AG09309 (cell line): ENCODE results near the gene KDM7A.

Experiments
- DNase-seq: peaks from one replicate; pipeline ENCODE4 v3.0.0-alpha.2; 2010; ENCODE audit warnings: low read depth
- H3K4me3 ChIP-seq: 2 replicates; pipeline ENCODE4 v1.5.1; 2011; ENCODE audit warnings: mild to moderate bottlenecking, low read depth, low read length, moderate library complexity; ENCODE audit not compliant: control insufficient read depth
- TF ChIP-seq, protein P1 (sequence below): IDR thresholded peaks from 2 replicates; pipeline ENCODE4 v1.5.1; 2011; ENCODE audit warnings: mild to moderate bottlenecking, low read depth, low read length, inconsistent platforms; ENCODE audit not compliant: insufficient read depth, control insufficient read depth; ENCODE audit errors: missing control alignments

KDM7A gene

GRCh38 chr7:140218656-140219055 is 41.9 kb upstream of the KDM7A start:
- DNase-seq = no peak
- TF ChIP-seq, protein P1, sequence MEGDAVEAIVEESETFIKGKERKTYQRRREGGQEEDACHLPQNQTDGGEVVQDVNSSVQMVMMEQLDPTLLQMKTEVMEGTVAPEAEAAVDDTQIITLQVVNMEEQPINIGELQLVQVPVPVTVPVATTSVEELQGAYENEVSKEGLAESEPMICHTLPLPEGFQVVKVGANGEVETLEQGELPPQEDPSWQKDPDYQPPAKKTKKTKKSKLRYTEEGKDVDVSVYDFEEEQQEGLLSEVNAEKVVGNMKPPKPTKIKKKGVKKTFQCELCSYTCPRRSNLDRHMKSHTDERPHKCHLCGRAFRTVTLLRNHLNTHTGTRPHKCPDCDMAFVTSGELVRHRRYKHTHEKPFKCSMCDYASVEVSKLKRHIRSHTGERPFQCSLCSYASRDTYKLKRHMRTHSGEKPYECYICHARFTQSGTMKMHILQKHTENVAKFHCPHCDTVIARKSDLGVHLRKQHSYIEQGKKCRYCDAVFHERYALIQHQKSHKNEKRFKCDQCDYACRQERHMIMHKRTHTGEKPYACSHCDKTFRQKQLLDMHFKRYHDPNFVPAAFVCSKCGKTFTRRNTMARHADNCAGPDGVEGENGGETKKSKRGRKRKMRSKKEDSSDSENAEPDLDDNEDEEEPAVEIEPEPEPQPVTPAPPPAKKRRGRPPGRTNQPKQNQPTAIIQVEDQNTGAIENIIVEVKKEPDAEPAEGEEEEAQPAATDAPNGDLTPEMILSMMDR = no peak
- H3K4me3 ChIP-seq = no peak overlapping the region

GRCh38 chr7:140217750-140218501 is 41.1 kb upstream of the KDM7A start:
- H3K4me3 ChIP-seq = no peak overlapping the region
- TF ChIP-seq, protein P1 = no peak
- no peak for DNase-seq

GRCh38 chr7:140215281-140215680 is 38.5 kb upstream of the KDM7A start:
- no peak overlapping the region for H3K4me3 ChIP-seq
- DNase-seq = no peak
- TF ChIP-seq, protein P1 = no peak

DNA sequence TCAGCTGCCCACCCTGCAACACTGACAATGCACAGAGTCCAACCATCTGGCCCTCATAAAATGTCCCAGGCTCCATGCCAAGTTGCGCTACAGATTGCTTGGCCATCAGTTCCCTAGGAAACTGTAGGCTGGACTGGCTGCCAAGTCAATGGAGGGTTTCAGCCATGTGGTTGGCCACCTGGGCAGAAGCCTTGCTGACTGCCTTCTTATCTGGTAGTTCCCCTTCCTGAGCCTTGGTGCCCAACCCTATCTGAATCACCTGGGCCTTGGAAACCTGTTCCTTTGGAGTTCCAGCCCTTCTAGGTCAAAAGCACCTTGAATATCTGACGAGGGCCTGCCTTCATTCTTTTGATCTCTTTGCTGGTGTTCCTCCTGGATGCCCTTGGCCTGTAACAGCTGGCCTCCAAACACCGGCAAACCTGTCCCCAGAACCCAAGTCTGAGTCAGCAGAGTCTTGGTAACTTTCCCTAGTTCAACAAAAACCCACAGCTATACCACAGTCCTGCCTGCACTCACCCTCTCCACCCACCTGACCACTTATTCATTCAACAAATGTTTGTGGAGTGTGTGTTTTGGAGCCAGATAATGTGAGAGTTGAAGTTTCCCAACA is 37.4 kb upstream of the KDM7A start:
- TF ChIP-seq, protein P1 = no peak
- no peak for DNase-seq

DNA sequence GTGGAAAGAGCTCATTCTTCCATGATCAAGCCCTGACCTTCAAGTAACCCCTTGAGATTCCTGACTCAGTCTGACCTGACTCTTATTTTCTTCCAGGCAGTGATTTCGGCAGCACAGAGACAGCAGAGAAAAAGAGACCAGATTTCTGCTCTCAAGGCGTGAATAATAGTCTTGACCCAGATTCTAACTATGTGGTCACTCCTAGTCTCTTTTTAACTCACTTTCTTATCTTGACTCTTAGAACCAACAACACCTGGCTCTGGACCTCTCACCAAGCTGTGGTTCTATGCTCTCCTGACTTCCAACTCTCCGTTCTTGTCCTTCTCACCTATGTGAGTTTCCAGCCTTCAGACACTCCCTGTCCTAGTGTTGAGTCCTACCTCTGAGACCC is 36.9 kb upstream of the KDM7A start:
- TF ChIP-seq, protein P1 = no peak
- DNase-seq = no peak
- no peak overlapping the region for H3K4me3 ChIP-seq

More for the DNA sequence above, 37.4 kb upstream of the KDM7A start:
- H3K4me3 ChIP-seq = no peak overlapping the region

- no peak for DNase-seq
- H3K4me3 ChIP-seq = no peak overlapping the region
- TF ChIP-seq, protein P1 = no peak
Observed at GRCh38 chr7:140212100-140212881, 35.5 kb upstream of the KDM7A start.
